NCI-H1092 treated with DMSO at 0.1 percent for 48 hours (cell line): ENCODE measurements around the gene WWOX.

ENCODE experiments used
- DNase-seq: peaks from one replicate; lab custom pipeline; 2025; lab: John Stamatoyannopoulos, UW

The WWOX gene

GRCh38 chr16:79072517-79072916 lies 973.1 kb downstream of the WWOX start:
- DNase-seq, result no peak

GRCh38 chr16:79073566-79073965 lies 974.1 kb downstream of the WWOX start:
- no peak for DNase-seq

- no peak for DNase-seq
Measured at GRCh38 chr16:79074541-79074940, 975.1 kb downstream of the WWOX start.

GRCh38 chr16:79074951-79075350 lies 975.5 kb downstream of the WWOX start:
- no peak for DNase-seq

- DNase-seq, result no peak
Measured at GRCh38 chr16:79076047-79076767, 976.8 kb downstream of the WWOX start.

GRCh38 chr16:79077346-79077745 lies 977.9 kb downstream of the WWOX start:
- no peak for DNase-seq

- DNase-seq, result no peak
Measured at GRCh38 chr16:79079656-79080420, 980.4 kb downstream of the WWOX start.

- DNase-seq, result no peak
Measured at GRCh38 chr16:79081297-79082066, 982.0 kb downstream of the WWOX start.

- DNase-seq, result no peak
Measured at GRCh38 chr16:79082970-79083369, 983.5 kb downstream of the WWOX start.

GRCh38 chr16:79083508-79084299 lies 984.2 kb downstream of the WWOX start:
- no peak for DNase-seq

GRCh38 chr16:79088971-79089370 lies 989.5 kb downstream of the WWOX start:
- no peak for DNase-seq

GRCh38 chr16:79089735-79090284 lies 990.4 kb downstream of the WWOX start:
- no peak for DNase-seq

- DNase-seq, result no peak
Measured at GRCh38 chr16:79090966-79091365, 991.5 kb downstream of the WWOX start.

- no peak for DNase-seq
Measured at GRCh38 chr16:79092846-79093245, 993.4 kb downstream of the WWOX start.

- no peak for DNase-seq
Measured at GRCh38 chr16:79093554-79093967, 994.1 kb downstream of the WWOX start.

- DNase-seq, result no peak
Measured at GRCh38 chr16:79096246-79096645, 996.8 kb downstream of the WWOX start.

- DNase-seq, result no peak
Measured at GRCh38 chr16:79097166-79097565, 997.7 kb downstream of the WWOX start.

- DNase-seq, result no peak
Measured at GRCh38 chr16:79097771-79098170, 998.3 kb downstream of the WWOX start.

GRCh38 chr16:79098907-79099306 lies 999.5 kb downstream of the WWOX start:
- DNase-seq, result no peak

GRCh38 chr16:79099716-79100115 lies 1000.3 kb downstream of the WWOX start:
- no peak for DNase-seq

- peak; percentile 3 for DNase-seq
Measured at GRCh38 chr16:79100447-79100846, 1001.0 kb downstream of the WWOX start.

- no peak for DNase-seq
Measured at GRCh38 chr16:79101491-79101890, 1002.0 kb downstream of the WWOX start.
